ENCODE results near the gene DISC1.

GRCh38 chr1:231869364-231869763 is 242.8 kb downstream of the DISC1 start:
- TF ChIP-seq CTCF (conservative IDR thresholded peaks at IDR 0.05 in 1 of 2, IDR thresholded peaks at IDR 0.05 in 1 of 2; ENCODE audit: low read depth in 1 of 2, low read length in 2 of 2) (no peak), EZH2 (IDR thresholded peaks at IDR 0.05; ENCODE audit: low read length, missing control alignments) (no peak)

All from fibroblast of lung (primary cell).